Endothelial cell of umbilical vein (primary cell): ENCODE data around the gene MFSD2A. TPM values are rescaled to one million over a fixed set of nuclear protein-coding genes. Genes with fewer than 3 reads are reported as not detected.

ENCODE experiments used
- BruUV-seq: library from RNA; stranded (reverse); fragments of 400-500 nt; replicated peaks from 2 replicates; lab custom pipeline; 2021; lab: Mats Ljungman, UMichigan
- CTCF ChIA-PET: fragments of 300-600, 350-600 bp; sonication (Branson Sonifier 250); formaldehyde crosslinking; loops from one replicate; lab custom pipeline; 2021; ENCODE audit warnings: antibody characterized with exemption, inconsistent platforms; lab: Charles Lee
- POLR2A ChIA-PET: fragments of 300-600, 350-600 bp; sonication (Branson Sonifier 250); formaldehyde crosslinking; loops from one replicate; lab custom pipeline; 2021; ENCODE audit warnings: antibody characterized with exemption, inconsistent platforms; lab: Charles Lee
- DNase-seq: peaks from one replicate; pipeline ENCODE4 v3.0.0-alpha.2; 2011; ENCODE audit warnings: low read depth, low spot score
- FAIRE-seq: peaks from 2 replicates; lab custom pipeline; 2011; peaks lifted over from hg19 to GRCh38; lab: Jason Lieb, UNC
- H2AFZ ChIP-seq: 2 replicates; pipeline ENCODE4 v1.6.0; 2012; ENCODE audit warnings: low read depth, low read length, control low read depth, inconsistent platforms
- H3K27ac ChIP-seq: 2 replicates; pipeline ENCODE4 v1.5.1; 2011; ENCODE audit warnings: low read depth, mild to moderate bottlenecking, control low read depth, low read length, moderate library complexity; ENCODE audit not compliant: insufficient read depth
- H3K27me3 ChIP-seq, 2 experiments: 2 replicates each; pipeline versions ENCODE4 v1.6.0 to v1.6.1; 2011; ENCODE audit warnings: low read length in 2 of 2, mixed read lengths in 1 of 2; ENCODE audit not compliant: control insufficient read depth in 2 of 2, insufficient read depth in 2 of 2
- H3K36me3 ChIP-seq, 2 experiments: 2 replicates in 1 of 2; 3 replicates in 1 of 2; pipeline ENCODE4 v1.5.1; 2011; ENCODE audit warnings: low read length in 2 of 2, mild to moderate bottlenecking in 1 of 2, moderate library complexity in 1 of 2; ENCODE audit not compliant: control insufficient read depth in 2 of 2, insufficient read depth in 2 of 2; ENCODE audit errors: extremely low read depth in 1 of 2
- H3K4me1 ChIP-seq: 3 replicates; pipeline ENCODE4 v1.5.1; 2011; ENCODE audit warnings: mild to moderate bottlenecking, low read length; ENCODE audit not compliant: control insufficient read depth, insufficient read depth; ENCODE audit errors: extremely low read depth
- H3K4me2 ChIP-seq: 2 replicates; pipeline ENCODE4 v1.6.1; 2011; ENCODE audit warnings: low read length, control low read depth, mixed read lengths; ENCODE audit not compliant: insufficient read depth
- H3K4me3 ChIP-seq, 3 experiments: fragments of 200-600 bp in 1 of 3; sonication (generic), shearing (Covaris generic) in 1 of 3; replicated peaks in 1 of 3; 2 replicates each; pipeline ENCODE4 v1.5.1; 2011 to 2016; ENCODE audit warnings: control low read depth in 3 of 3, low read length in 3 of 3, mild to moderate bottlenecking in 2 of 3, inconsistent platforms in 1 of 3, low read depth in 1 of 3, moderate library complexity in 1 of 3; ENCODE audit not compliant: insufficient read depth in 1 of 3
- H3K79me2 ChIP-seq: 2 replicates; pipeline ENCODE4 v1.6.0; 2012; ENCODE audit warnings: low read length, inconsistent platforms; ENCODE audit not compliant: control insufficient read depth, insufficient read depth
- H3K9ac ChIP-seq: replicated peaks from 2 replicates; pipeline ENCODE3; 2011; ENCODE audit warnings: low read length, control low read depth; ENCODE audit not compliant: insufficient read depth; ENCODE audit errors: extremely low read depth
- H3K9me1 ChIP-seq: replicated peaks from 3 replicates; pipeline ENCODE4 v1.6.0; 2011; ENCODE audit warnings: mild to moderate bottlenecking, low read length; ENCODE audit not compliant: control insufficient read depth, insufficient read depth; ENCODE audit errors: extremely low read depth
- H3K9me3 ChIP-seq: replicated peaks from 2 replicates; pipeline ENCODE4 v1.5.1; 2012; ENCODE audit warnings: low read length, inconsistent platforms; ENCODE audit not compliant: control insufficient read depth, insufficient read depth
- H4K20me1 ChIP-seq: replicated peaks from 2 replicates; pipeline ENCODE3; 2011; ENCODE audit warnings: mild to moderate bottlenecking, low read length; ENCODE audit not compliant: control insufficient read depth, insufficient read depth; ENCODE audit errors: extremely low read depth
- EZH2 ChIP-seq: IDR thresholded peaks from 2 replicates; pipeline ENCODE4 v1.6.1; 2012; ENCODE audit warnings: borderline replicate concordance, low read depth, mild to moderate bottlenecking, moderate library complexity, low read length, inconsistent platforms; ENCODE audit not compliant: severe bottlenecking
- FOS ChIP-seq: IDR thresholded peaks from 2 replicates; pipeline ENCODE4 v1.6.1; 2011; ENCODE audit warnings: mild to moderate bottlenecking, low read length, moderate library complexity, borderline replicate concordance; ENCODE audit not compliant: insufficient read depth
- GATA2 ChIP-seq: IDR thresholded peaks from 2 replicates; pipeline ENCODE4 v1.7.0; 2011; ENCODE audit warnings: low read depth, mild to moderate bottlenecking, moderate library complexity, mixed read lengths, low read length; ENCODE audit not compliant: insufficient read length, insufficient read depth
- JUN ChIP-seq: IDR thresholded peaks from 2 replicates; pipeline ENCODE4 v1.6.1; 2011; ENCODE audit warnings: borderline replicate concordance, low read depth; ENCODE audit not compliant: insufficient read length, insufficient read depth
- MYC ChIP-seq: IDR thresholded peaks from one replicate; pipeline ENCODE4 v1.6.1; 2011; ENCODE audit warnings: mild to moderate bottlenecking, low read depth, low read length
- POLR2A ChIP-seq: IDR thresholded peaks from 2 replicates; pipeline ENCODE4 v1.6.1; 2012; ENCODE audit warnings: low read depth, mild to moderate bottlenecking, control low read depth, low read length
- POLR2AphosphoS5 ChIP-seq: IDR thresholded peaks from 2 replicates; pipeline ENCODE4 v1.6.1; 2012; ENCODE audit warnings: low read depth, mild to moderate bottlenecking, control low read depth, low read length, moderate library complexity; ENCODE audit not compliant: insufficient read depth
- dilution Hi-C: fragments of 300-500 bp; cut with MboI; formaldehyde crosslinking; loops from one replicate; pipeline ENCODE4 v1.15.0; 2019; ENCODE audit warnings: low sequenced_read_pairs; ENCODE audit not compliant: extremely low pct_ligation_motif_present
- intact Hi-C: fragments of 100-400 bp; cut with micrococcal nuclease; formaldehyde crosslinking; loops from one replicate; pipeline ENCODE4 v1.10.0; 2022
- polyA plus RNA-seq, 4 experiments: library from polyadenylated mRNA; depleted of rRNA in 3 of 4; stranded (reverse) in 3 of 4; unstranded in 1 of 4; fragments of >200 nt; gene quantifications; 2 replicates each; pipeline versions ENCODE4 v1.2.1 to v1.2.3, GENCODE V29; 2011 to 2012; ENCODE audit warnings: missing spikeins in 1 of 4
- total RNA-seq: library from RNA; stranded (reverse); gene quantifications from 2 replicates; pipeline ENCODE4 v1.2.3, GENCODE V29; 2021
- TF ChIP-seq, protein P1 (sequence below), 2 donors: IDR thresholded peaks; 1 replicate in 1 of 2; 2 replicates in 1 of 2; pipeline ENCODE4 v1.5.1; 2011; ENCODE audit warnings: low read length in 2 of 2, mild to moderate bottlenecking in 2 of 2, moderate library complexity in 2 of 2, control low read depth in 1 of 2, inconsistent platforms in 1 of 2, low read depth in 1 of 2; ENCODE audit not compliant: insufficient read depth in 1 of 2; ENCODE audit errors: extremely low read depth in 1 of 2
- TF ChIP-seq, protein P2 (sequence below): IDR thresholded peaks from 2 replicates; pipeline ENCODE4 v1.6.1; 2011; ENCODE audit not compliant: insufficient read depth, insufficient read length

MFSD2A gene
- total and polyA plus RNA-seq, 2 donors (not counting 3 experiments of a cell fraction or from before 2014, with no cell fraction given): 2.7 to 5.5 TPM

DNA sequence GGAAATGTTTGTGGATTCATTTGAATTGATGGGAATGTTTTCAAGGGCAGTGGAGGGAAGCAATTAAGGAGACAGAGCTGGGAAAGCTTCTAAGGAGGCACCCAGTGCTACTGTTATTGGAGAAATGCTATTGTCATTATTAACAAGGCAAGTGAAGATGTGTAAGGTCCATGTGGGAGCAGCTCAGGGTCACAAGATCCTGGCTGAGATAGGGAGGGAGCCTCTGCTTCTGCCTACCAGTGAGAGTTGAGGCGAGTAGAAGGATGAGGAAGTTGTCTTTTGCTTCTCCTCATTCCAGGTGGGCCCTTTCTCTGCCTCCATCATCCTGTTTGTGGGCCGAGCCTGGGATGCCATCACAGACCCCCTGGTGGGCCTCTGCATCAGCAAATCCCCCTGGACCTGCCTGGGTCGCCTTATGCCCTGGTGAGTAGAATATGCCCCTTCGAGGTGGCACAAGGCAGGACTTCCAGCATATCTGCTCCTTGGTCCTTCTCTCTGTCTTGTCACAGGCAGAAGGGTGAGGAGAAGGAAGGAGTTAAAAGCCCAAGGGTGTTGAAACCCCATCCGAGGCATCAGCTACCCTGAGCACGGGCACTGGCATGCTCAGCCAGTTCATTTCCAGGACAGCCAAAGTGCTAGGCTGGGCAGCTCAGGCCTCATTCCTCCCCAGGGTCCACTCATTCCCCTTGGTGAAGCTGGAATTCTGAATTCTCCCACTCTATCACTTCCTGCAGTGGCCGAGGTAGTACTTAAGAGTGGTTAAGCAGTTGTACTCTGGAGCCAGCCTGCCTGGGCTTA lies 3.7 kb downstream of the MFSD2A start:
- no peak for DNase-seq
- BruUV-seq: no TSS peak
- no peak overlapping the region for H3K4me2 ChIP-seq
- dilution Hi-C loops (no loop called here), intact Hi-C loops (loop anchor here (5.0 kb wide), 2 partner anchors 41 to 56 kb away; partner anchors contain the start of gene MYCL)
- peaks cover 14% of the 10 kb centered on the region for H3K4me1 ChIP-seq
- H3K9ac ChIP-seq: no peak overlapping the region
- no peak overlapping the region for H2AFZ ChIP-seq
- H3K4me3 ChIP-seq: no peak overlapping the region
- TF ChIP-seq, protein P1, sequence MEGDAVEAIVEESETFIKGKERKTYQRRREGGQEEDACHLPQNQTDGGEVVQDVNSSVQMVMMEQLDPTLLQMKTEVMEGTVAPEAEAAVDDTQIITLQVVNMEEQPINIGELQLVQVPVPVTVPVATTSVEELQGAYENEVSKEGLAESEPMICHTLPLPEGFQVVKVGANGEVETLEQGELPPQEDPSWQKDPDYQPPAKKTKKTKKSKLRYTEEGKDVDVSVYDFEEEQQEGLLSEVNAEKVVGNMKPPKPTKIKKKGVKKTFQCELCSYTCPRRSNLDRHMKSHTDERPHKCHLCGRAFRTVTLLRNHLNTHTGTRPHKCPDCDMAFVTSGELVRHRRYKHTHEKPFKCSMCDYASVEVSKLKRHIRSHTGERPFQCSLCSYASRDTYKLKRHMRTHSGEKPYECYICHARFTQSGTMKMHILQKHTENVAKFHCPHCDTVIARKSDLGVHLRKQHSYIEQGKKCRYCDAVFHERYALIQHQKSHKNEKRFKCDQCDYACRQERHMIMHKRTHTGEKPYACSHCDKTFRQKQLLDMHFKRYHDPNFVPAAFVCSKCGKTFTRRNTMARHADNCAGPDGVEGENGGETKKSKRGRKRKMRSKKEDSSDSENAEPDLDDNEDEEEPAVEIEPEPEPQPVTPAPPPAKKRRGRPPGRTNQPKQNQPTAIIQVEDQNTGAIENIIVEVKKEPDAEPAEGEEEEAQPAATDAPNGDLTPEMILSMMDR (IDR thresholded peaks at IDR 0.05; ENCODE audit: extremely low read depth in 1 of 2, insufficient read depth in 1 of 2, low read depth in 1 of 2, low read length in 2 of 2): no peak
- TF ChIP-seq POLR2A (no peak), MYC (no peak), EZH2 (no peak), POLR2AphosphoS5 (no peak), JUN (no peak), FOS (no peak), GATA2 (no peak)
- TF ChIP-seq, protein P2, sequence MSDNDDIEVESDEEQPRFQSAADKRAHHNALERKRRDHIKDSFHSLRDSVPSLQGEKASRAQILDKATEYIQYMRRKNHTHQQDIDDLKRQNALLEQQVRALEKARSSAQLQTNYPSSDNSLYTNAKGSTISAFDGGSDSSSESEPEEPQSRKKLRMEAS: no peak
- no peaks in the 10 kb centered on the region for H4K20me1 ChIP-seq
- no peaks in the 10 kb centered on the region for H3K9me1 ChIP-seq
- H3K79me2 ChIP-seq: peaks cover 2% of the 10 kb centered on the region
- ChIA-PET CTCF (interaction anchor here (0.8 to 2.3 kb wide), 3 partner anchors 13 to 301 kb away, joined by 3 to 5 read pairs (median 4); no protein-coding TSS in a partner anchor), POLR2A (no interaction called here)
- H3K36me3 ChIP-seq: no peaks in the 10 kb centered on the region
- H3K27ac ChIP-seq: no peak overlapping the region
- no peak for FAIRE-seq
- H3K27me3 ChIP-seq: no peaks in the 10 kb centered on the region
- H3K9me3 ChIP-seq: no peaks in the 10 kb centered on the region
